Erythroblast (primary cell): ENCODE measurements around the gene HGFAC.

Experiments used
- GATA1 ChIP-seq: IDR thresholded peaks from 2 replicates; pipeline ENCODE4 v1.6.1; 2011; ENCODE audit warnings: low read depth, mild to moderate bottlenecking, control low read depth, low read length, moderate library complexity
- POLR2A ChIP-seq: IDR thresholded peaks from 2 replicates; pipeline ENCODE4 v1.6.1; 2011; ENCODE audit warnings: mild to moderate bottlenecking, low read length

DNA sequence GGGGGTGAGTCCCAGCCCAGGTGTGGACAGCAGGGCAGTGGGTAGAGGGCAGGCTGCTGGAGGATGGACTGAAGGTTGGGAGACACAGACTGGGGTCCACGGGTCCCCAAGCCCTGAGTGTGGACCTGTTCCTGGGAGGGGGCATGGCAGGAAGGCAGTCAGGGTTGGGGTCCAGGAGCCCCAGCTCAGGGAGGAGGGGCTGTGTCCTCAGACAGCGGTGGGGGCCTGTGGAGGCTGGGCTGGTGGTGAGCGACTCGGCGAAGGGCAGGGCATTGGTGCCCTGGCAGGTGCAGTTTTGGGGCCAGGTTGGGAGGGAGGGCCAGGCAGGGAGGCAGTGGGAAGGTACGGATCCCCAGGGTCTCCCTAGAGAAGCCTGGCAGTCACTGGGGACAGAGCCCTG is 55.3 kb downstream of the HGFAC start:
- TF ChIP-seq POLR2A (no peak), GATA1 (no peak)
